Lung (tissue), 12 donors: ENCODE measurements around the gene POU3F2. TPM values are rescaled to one million over a fixed set of nuclear protein-coding genes. Genes with fewer than 3 reads are reported as not detected.

ENCODE experiments used
- ATAC-seq: fragments of 200-7000 bp; cut with Tn5 transposase; one replicate; pipeline ENCODE4 v1.9.1; 2020; ENCODE audit warnings: moderate number of reproducible peaks; ENCODE audit not compliant: insufficient read depth, low FRiP score
- DNase-seq, 3 donors: peaks; one replicate each; pipeline ENCODE4 v3.0.0-alpha.2; 2013 to 2017
- H3K27ac ChIP-seq, 2 donors: one replicate each; pipeline ENCODE4 v1.5.1; 2013; ENCODE audit warnings: mild to moderate bottlenecking in 2 of 2, moderate library complexity in 2 of 2, control low read depth in 1 of 2, inconsistent platforms in 1 of 2, low read depth in 1 of 2, low read length in 1 of 2
- H3K27me3 ChIP-seq, 3 donors: one replicate each; pipeline ENCODE4 v1.5.1; 2013; ENCODE audit warnings: low read length in 2 of 3; ENCODE audit not compliant: control insufficient read depth in 3 of 3, insufficient read depth in 3 of 3
- H3K36me3 ChIP-seq, 4 donors: one replicate each; pipeline ENCODE4 v1.5.1; 2013; ENCODE audit warnings: low read length in 4 of 4, mild to moderate bottlenecking in 1 of 4, moderate library complexity in 1 of 4; ENCODE audit not compliant: control insufficient read depth in 4 of 4, insufficient read depth in 4 of 4
- H3K4me1 ChIP-seq, 5 donors: one replicate each; pipeline ENCODE4 v1.5.1; 2013; ENCODE audit warnings: low read length in 5 of 5, mild to moderate bottlenecking in 2 of 5, moderate library complexity in 1 of 5; ENCODE audit not compliant: control insufficient read depth in 5 of 5, insufficient read depth in 5 of 5
- H3K4me3 ChIP-seq: one replicate; pipeline ENCODE4 v1.5.1; 2013; ENCODE audit warnings: mild to moderate bottlenecking, control low read depth, moderate library complexity
- H3K9ac ChIP-seq, 2 donors: one replicate each; pipeline ENCODE4 v1.5.1; 2013; ENCODE audit warnings: low read length in 2 of 2, control low read depth in 1 of 2; ENCODE audit not compliant: insufficient read depth in 1 of 2
- H3K9me3 ChIP-seq, 4 donors: one replicate each; pipeline ENCODE4 v1.5.1; 2013; ENCODE audit warnings: low read length in 3 of 4, mild to moderate bottlenecking in 1 of 4, moderate library complexity in 1 of 4; ENCODE audit not compliant: control insufficient read depth in 4 of 4, insufficient read depth in 3 of 4
- WGBS, 2 donors: extraction: QIAGEN DNeasy Blood & Tissue Kit; methylation state at CpG; one replicate each; pipeline ENCODE4 v1.1.7; 2013; 5-methylcytosine and 5-hydroxymethylcytosine counted together
- polyA plus RNA-seq, 2 donors: library from polyadenylated mRNA; stranded (reverse); fragments of 200-250 nt; gene quantifications; one replicate each; pipeline ENCODE4 v1.2.1, GENCODE V29; 2013
- total RNA-seq, 2 donors: library from RNA; depleted of rRNA in 1 of 2; stranded (reverse); fragments of >200 nt in 1 of 2; gene quantifications; one replicate each; pipeline ENCODE4 v1.2.1, GENCODE V29; 2014 to 2021
- TF ChIP-seq, protein P1 (sequence below): IDR thresholded peaks from 2 replicates; pipeline ENCODE4 v1.5.1; 2012; ENCODE audit warnings: mild to moderate bottlenecking; ENCODE audit errors: control extremely low read depth, extremely low read depth
- donor health status: control.
- donor health status: control.
- donor health status: Bipolar disorder and iron deficiency.
- donor health status: healthy.
- donor health status: DM: yes; HTN: yes; CAD: no.

The POU3F2 gene
- total and polyA plus RNA-seq, 4 donors, result 0.11 TPM; not detected in 3

DNA sequence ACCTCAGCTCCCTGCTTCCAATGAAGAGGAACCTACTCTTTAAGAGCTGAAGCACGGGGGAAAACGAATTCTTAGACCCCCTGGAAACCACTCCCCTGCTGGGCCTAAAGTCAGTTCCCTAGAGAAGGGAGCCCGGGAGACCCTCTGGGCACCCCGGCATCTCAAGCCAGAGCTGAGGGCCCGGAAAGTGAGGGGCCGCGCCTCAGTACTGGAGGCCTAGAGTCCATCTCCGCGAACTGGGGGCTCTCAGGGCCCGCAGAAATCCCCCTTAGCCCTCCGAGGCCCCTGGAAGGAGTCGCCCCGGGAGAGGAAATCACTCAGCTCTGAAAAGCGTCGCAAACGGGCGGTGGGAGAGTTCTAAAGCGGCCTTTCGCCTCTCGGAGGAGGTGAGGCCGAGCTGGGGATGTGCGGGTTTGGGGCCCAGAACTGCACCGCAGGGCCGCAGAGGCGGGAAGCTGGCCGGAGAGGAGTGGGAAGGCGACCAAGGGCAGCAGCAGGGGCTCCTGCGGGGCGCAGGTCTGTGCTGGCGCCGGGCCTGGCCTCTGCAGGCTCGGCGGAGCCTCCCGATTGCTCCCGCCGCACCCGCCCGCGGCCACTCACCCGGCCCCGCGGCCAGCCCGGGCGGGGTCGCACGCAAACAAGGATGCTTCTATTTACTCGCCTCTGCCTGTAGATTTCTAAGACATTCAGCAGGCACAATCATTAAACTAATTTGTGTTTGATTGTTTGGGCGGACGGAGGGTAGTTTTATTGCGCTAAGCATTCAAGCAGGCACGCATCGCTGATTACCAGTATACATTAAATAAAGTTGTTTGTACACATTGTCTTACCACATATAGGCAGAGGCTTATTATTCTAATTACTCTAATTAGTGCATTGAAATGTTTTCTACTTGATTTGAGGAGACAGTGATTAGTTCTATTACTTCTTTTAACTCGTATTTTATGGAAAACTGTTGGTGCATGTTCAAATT, 9.2 kb downstream of the POU3F2 start:
- WGBS, 2 donors, result 6 to 8% methylated on average over 47 to 53 of the region's 53 CpGs
- Histone ChIP-seq H3K4me1 (peaks cover 0 to 23% (median 6%) of the 10 kb centered on the region in 5 donors), H3K9ac (no peak overlapping the region), H3K27me3 (peaks cover 12 to 95% (median 89%) of the 10 kb centered on the region in 3 donors), H3K27ac (no peak overlapping the region), H3K9me3 (peaks cover 0 to 4% (median 0%) of the 10 kb centered on the region in 4 donors), H3K36me3 (no peaks in the 10 kb centered on the region), H3K4me3 (no peak overlapping the region)
- DNase-seq (no peak), ATAC-seq (no peak)
- TF ChIP-seq, protein P1, sequence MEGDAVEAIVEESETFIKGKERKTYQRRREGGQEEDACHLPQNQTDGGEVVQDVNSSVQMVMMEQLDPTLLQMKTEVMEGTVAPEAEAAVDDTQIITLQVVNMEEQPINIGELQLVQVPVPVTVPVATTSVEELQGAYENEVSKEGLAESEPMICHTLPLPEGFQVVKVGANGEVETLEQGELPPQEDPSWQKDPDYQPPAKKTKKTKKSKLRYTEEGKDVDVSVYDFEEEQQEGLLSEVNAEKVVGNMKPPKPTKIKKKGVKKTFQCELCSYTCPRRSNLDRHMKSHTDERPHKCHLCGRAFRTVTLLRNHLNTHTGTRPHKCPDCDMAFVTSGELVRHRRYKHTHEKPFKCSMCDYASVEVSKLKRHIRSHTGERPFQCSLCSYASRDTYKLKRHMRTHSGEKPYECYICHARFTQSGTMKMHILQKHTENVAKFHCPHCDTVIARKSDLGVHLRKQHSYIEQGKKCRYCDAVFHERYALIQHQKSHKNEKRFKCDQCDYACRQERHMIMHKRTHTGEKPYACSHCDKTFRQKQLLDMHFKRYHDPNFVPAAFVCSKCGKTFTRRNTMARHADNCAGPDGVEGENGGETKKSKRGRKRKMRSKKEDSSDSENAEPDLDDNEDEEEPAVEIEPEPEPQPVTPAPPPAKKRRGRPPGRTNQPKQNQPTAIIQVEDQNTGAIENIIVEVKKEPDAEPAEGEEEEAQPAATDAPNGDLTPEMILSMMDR, result no peak

DNA sequence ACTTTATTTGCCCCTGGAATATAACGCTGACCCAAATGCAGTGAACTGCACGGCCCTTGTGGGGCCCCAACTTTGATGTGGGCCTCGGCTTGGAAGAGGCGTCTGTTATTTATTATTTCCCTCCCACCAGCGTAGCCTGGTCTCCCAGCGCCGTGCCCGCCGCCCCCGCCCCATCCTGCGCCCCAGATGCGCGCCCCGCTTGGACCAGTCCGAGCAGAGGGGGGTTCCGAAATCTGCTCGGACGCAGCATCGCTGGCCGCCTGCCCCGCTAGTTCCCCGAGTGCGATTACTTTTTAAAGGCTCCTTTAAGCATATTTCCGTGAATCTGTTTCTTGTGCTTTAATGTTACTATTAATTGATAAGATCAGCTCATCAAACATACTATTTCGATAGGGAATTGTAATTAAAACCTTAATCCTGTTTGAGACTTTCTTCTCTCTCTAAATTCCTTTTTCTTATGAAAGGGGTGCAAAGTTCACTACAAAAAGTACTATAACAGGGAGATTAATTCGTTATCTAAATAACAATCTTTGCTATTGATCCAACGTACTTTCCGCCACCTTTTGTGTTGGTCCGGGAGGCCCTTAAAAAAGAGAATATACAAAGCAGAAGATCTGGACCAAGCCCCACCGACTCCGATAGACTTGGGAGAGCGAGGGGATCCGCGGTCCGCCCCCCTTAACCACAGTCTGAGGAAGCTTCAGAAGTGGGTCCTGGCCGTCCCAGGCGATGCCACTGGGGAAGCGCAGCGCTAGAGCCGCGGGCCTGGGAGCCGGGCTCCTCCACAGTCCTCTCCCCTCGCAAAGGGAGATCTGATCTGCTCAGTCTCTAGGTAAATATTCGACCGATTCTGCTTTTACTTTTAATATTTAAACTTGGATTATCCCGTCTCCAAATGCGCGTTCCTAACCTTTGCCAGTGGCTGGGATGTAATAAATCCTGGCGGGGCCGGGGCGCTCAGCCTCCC, 10.2 kb downstream of the POU3F2 start:
- ATAC-seq (no peak), DNase-seq (no peak)
- Histone ChIP-seq H3K27ac (no peak overlapping the region), H3K9me3 (peaks cover 0 to 4% (median 0%) of the 10 kb centered on the region in 4 donors), H3K4me1 (peaks cover 0 to 23% (median 6%) of the 10 kb centered on the region in 5 donors), H3K27me3 (peaks cover 12 to 95% (median 89%) of the 10 kb centered on the region in 3 donors), H3K36me3 (no peaks in the 10 kb centered on the region), H3K4me3 (no peak overlapping the region), H3K9ac (no peak overlapping the region)
- 6 to 9% methylated on average over 51 of the region's 51 CpGs for WGBS, 2 donors
- TF ChIP-seq, protein P1, result no peak

DNA sequence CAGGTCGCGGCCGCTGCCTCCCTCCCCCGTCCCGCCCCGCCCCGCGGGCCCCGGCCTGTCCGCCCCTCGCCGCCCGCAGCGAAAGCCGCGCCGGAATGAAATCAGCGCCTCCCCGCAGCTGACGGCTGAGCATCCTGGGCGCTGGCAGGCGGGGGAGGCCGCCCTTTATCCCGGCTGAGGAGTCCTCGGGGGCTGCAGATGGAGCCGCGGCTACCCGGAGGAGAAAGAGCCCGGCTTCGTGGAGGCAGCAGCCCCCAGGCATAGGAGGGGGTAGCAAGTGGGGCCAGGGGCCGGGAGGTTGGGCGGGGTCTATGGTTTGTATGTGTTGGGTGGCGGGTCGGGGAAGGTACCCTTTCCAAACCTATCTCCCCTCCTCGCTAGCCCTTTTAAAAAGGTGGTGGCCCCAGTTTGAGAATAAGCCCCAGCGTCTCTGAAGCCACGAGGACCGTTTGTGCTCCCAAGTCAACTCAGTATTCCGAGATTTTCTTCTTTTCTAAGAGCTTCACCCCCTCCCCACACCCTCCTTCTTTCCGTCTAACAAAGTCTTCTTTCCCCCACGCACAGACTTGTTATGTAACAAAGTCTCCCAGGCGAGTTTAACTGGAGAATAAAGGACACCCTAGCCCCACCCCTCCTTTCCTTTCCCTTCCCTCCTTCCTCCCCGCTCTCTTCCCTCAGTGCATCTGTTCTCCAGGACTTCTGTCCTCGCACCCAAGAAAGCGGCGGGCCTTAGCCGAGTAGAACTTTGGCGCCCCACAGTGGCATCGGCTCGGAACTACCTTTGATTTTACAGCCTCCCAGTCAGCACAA, 11.0 kb downstream of the POU3F2 start:
- ATAC-seq, result peak; percentile 67
- TF ChIP-seq, protein P1, result peak; percentile 65
- peak; percentile 89 to 90 (median 90) for DNase-seq
- H3K4me3 ChIP-seq, result no peak overlapping the region
- peaks cover 0 to 4% (median 0%) of the 10 kb centered on the region in 4 donors for H3K9me3 ChIP-seq
- WGBS, 2 donors, result 2 to 3% methylated on average over 43 to 50 of the region's 50 CpGs
- H3K27me3 ChIP-seq, result peaks cover 4 to 91% (median 84%) of the 10 kb centered on the region in 3 donors
- no peak overlapping the region for H3K27ac ChIP-seq
- no peak overlapping the region for H3K9ac ChIP-seq
- H3K36me3 ChIP-seq, result no peaks in the 10 kb centered on the region
- H3K4me1 ChIP-seq, result peaks cover 0 to 23% (median 6%) of the 10 kb centered on the region in 5 donors
